ENCODE data around the gene EID2B. TPM values are rescaled to one million over a fixed set of nuclear protein-coding genes. Genes with fewer than 3 reads are reported as not detected.

EID2B gene
- total and polyA plus RNA-seq, 2 of the 8 experiments (the other 6 are each of a cell fraction or from before 2014, with no cell fraction given), result 2.1 to 2.4 TPM

- TF ChIP-seq POLR2AphosphoS5 (IDR thresholded peaks at IDR 0.05; ENCODE audit: low read depth, low read length), result no peak
Observed at GRCh38 chr19:39492788-39493187, 39.9 kb downstream of the EID2B start (continued).
